GM18498 (cell line): ENCODE data around the gene SMPD1.

Source experiments
- ATAC-seq: cut with Tn5 transposase; IDR thresholded peaks from one replicate; pipeline ENCODE4 v1.9.1; 2021; ENCODE audit warnings: mild to moderate bottlenecking, moderate library complexity; ENCODE audit not compliant: unreplicated experiment

The SMPD1 gene

DNA sequence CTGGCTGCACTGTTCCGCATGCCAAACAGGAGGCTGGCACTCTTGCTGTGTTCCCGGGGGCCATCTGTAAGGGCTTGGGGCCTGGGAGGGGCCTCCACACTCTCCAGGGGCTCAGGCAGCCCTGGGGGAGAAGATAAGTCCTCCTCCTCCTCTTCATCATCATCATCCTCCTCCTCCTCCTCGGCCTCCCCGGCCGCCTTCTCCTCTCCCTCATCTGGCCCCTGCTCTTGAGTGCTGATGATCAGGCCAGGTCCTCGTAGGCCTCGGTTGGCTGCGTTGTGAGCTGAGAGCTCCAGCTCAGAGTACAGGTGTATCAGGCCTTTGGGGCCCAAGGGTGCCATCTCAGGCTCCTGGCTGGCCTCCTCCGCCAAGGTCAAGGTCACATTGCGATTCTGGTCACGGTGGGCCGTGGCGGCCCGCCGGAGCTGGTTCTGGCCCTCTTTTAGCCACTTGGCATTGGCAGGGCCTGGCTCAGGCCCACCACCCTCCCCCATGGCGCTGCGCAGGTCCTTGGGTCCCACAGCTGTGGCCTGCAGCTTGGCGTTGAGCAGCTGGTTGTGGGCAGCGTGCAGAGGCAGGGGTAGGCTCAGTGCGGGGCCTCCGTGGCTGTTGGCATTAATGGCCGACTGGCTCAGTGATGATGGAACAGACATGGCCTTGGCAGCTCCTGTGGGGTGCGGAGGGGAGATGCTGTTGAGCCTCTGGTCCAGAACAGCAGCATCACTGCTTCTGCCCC lies 20.6 kb downstream of the SMPD1 start:
- no peak for ATAC-seq

DNA sequence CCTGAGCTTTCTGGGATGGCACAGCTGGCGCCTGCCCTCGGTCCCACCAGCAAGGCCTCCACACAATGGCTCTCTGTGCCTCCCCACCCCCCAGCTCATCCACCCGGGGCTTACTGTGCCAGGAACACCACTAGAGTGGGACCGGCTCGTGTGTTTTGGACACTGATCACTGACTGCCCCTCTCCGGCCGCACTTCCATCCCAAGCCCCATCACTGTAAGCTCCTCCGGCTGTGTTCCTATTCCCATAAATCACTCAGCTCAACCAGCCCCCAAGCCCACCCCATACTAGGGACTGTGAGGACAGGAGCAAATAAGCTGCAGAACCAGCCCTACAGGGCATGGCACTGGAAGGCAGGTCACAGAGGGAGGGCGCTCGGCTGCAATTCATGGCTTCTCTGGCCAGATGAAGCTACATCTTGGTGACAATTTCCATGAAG lies 21.3 kb downstream of the SMPD1 start:
- no peak for ATAC-seq

DNA sequence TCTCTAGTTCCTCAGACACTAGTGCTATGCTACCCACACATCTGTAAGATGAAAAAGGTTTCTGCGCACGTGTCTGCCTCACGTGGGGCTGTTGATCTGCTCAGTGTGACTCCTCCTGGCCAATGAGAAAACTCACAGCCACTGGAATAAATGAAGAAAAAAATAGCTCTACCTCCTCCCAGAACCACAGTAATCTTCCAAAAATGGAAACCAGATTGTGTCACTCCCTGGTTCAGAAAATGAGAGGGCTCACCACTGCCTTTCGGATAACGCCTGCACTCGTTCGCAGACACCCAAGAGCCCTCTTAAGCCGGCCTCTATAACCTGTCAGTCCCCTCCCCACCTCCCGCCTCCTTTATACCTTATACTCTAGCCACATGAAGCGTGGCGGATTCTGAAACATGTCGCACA lies 23.5 kb downstream of the SMPD1 start:
- no peak for ATAC-seq

DNA sequence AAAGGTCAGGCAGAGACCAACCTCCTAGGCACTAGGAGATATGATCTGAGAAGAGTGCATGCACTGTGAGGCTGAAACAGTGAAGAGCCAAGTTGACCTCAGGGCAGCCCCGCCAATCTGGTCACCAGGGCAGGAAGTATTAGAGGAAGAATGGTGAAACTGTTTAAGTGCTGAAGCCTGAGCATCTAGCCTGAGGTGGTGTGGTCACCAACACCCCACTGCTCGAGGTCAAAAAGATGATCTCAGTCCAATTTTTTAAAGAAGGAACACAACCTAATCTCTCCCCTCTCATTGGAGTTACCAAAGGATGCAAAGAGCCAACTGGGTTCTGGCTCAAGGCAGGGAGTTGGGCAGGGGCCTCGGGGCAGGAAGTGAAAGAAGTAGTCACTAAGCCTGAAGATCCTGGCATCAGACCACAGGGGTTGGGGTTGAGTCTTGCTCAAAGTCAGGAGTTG lies 24.6 kb downstream of the SMPD1 start:
- peak; percentile 44 for ATAC-seq

DNA sequence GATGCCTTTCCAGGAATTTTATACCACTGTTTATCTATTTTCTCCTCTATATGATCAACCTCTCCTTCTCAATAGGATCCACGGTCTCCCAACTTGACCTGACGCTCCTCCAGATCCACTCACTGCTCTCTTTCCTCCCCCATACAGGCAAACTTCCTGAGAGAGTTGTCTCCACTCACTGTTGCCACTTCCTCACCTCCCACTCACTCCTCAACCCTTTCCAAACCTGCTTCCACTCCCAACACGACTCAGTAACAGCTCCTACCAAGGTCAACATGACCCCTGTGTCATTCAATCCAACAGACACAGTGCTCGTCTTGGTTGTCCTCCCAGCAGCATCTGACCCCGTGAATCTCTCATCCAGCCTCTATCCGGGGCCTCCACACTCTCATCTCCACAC lies 25.5 kb downstream of the SMPD1 start:
- ATAC-seq: no peak

DNA sequence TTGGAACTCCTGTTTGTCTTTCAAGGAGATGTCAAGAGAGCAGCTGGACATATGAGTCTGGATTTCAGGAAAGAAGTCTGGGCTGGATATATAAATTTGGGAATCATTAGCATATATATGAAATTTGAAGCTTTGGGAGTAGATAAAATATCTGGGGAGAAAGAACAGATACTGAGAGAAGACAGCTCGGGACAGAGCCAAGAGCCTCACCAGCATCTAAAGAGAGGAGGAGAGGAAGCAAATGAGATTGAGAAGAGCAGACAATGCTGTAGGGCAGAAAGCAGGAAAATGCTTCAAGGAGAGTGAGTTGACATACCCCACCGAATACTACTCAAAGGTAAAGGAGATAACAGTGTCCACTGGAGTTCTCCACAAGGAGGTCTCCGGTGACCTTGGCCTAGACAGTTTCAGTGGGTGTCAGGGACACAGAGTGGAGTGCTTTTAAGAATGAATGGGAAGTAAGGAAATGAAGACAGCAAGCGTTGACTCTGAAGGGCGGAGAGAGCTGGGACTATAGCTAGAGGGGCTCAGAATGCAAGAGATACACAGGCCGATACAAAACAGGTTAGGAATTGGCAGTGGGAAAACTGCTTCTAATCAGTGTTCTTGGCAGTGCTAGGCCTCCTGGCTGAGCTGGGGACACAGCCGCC lies 27.8 kb downstream of the SMPD1 start:
- ATAC-seq: no peak

DNA sequence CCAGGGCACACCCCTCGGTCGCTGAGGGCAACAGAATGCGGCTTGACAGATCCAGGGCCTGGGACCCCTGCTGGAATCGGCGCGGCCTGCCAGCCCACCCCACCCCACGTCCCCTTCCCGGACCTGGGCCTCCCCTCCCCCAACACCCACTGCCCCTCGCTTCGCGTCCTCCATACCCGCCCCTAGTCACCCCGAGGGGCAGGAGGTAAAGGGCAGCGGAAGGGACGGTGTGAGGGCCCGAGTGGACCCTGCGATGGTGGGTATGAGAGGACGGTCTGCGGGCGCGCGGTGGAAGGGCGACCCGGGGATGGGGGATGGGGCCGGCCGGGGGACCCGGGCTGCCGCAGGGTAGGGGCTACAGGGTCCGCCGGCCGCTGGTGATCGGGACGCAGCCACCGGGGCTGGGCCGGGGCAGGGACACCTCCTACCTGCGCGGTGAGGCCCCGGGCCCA lies 28.3 kb downstream of the SMPD1 start:
- no peak for ATAC-seq

DNA sequence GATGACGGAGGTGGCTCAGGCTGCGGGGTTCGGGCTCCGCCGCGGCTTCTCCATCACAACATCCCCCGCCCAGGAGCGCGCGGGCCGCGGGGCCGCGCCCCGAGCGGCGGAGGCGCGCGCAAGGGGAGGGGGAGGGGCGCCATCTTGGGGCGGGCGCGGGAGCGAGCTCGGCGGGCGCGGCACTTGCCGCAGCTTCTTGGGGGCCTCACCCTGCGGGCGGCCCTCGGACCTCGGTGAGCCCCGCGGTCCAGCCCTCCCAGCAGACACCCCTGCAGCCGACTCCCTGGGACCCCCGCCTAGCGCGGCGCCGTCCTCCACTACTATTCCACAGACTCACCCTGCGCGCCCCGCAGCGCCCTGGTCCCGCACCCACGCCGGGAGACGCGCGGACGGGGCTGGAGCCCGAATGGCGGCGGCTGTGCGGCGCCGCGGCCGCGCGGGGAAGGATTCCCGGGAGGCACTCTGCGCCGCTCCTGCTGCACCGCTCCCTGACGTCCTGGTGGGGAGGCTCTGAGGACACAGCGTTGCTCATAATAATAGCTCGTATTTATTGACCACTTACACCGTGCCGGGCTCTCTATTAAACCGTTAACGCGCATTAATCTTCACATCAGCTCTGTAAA lies 28.8 kb downstream of the SMPD1 start, which contains the start of gene APBB1:
Gene APBB1, minus strand, starts transcription at position 86 of the 623 bp plus-strand sequence. CDS start 7,747 bp downstream, outside the sequence.
- peak; percentile 47 for ATAC-seq

DNA sequence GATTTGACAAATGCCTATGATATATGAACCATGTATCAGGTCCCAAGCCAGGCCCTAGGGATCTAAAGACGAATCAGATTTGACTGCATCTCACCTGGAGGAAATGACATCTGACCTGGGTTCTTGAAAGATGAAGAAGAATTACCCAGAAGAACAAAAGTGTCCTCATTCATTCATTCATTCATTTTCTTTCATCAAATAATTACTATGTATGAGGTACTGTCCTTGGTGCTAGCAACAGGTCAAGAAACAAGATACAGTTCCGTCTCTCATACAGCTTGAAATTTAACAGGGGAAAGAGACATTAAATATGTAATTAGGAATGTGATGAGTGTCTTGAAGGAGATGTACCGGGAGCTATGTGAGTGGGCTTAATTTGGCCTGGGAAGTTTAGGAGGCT lies 30.4 kb downstream of the SMPD1 start:
- no peak for ATAC-seq

DNA sequence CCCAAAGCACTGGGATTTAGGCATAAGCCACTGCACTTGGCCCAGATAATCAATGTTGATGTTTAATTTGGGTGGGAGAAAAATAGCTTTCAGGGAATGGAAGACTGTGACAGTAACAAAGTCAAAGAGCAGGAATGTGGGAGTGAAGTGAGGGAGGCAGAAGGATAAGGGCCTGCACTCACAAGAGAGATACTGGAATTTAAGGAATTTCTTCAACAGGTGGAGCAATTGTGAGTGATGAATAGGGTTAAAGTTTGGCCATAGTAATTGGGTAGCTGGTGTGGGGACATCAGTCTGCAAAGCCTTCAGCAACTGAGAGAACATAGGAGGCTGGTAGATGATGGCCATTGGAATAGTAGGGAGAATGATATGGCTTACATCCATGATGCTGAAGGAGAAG lies 37.2 kb downstream of the SMPD1 start:
- no peak for ATAC-seq

DNA sequence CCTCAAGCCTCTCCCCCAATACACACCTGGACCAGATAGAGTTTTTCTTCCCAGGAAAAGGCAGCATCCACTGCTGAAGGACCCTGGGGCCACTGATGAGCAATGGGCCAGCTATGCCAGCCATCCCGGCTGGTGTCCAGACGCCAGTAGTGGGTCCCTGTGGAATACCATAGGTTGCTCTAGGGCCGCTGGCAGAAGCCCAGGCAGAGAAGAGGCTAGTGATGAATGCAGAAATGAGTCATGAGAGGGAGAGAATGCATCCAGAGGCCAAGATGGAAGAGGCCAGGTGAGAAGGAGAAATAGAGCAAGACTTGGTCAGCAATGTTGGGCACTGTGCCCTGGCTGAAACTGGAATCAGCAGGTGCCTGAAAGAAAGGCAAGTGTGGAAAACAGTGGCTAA lies 41.6 kb downstream of the SMPD1 start:
- ATAC-seq: no peak

DNA sequence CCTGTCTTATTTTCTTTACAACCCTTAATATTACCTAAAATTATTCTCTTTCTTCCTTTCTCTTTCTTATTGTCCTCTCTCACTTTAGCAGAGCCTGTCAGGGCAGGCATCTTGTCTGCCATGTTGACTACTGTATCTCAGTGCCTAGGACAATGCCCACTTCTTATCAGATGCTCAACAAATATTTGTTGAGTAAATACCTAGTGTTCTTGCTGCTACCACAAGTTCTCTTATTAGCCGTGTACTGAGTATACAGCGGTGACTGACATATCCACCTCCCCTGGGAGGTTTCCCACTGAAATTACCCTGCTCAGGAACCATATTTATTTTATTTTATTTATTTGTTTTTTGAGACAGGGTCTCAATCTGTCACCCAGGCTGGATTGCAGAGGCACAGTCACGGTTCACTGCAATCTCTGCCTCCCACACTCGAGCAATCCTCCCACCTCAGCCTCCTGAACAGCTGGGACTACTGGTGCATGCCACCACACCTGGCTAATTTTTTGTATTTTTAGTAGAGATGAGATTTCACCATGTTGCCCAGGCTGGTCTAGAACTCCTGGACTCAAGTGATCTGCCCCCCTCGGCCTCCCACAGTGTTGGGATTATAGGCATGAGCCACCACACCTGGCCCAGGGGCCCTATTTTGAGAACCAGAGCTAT lies 43.9 kb downstream of the SMPD1 start:
- peak; percentile 39 for ATAC-seq

DNA sequence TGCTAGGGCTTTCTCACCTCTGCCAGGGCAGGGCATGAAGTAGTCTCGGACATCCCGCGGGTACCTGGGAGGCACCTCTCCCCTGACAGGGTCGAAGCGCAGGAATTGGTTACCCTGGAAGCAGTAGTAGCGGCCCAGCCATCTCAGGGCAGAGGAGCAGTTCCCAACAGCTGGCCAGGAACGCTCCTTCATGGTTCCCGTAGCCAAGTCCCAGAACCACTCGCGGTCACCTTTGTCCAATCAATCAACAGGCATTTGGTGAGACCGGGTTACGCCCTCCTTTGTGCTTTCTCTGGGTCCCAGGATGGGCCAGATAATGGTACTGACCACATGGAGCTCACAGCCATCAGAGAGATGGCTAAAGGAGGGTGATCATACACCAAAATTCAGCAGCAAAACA lies 47.1 kb downstream of the SMPD1 start:
- no peak for ATAC-seq

DNA sequence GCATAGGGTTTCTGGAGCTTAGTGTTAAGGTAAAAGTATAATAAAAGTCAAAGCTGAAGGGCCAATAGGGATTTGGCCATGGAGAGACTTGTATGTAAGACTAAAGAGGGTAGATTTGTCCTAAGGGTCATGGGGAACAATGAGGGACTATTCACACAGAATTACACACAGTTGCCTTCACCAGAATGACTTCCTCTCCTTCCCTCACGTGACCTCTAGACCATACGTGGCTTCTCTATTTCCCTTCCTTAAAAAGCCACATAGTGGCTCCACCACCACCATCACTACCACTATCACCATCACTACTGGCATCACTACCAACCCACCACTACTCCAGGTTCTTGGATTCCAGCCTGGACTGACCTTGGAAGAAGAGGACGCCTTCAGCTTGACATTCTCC lies 47.7 kb downstream of the SMPD1 start:
- ATAC-seq: no peak

DNA sequence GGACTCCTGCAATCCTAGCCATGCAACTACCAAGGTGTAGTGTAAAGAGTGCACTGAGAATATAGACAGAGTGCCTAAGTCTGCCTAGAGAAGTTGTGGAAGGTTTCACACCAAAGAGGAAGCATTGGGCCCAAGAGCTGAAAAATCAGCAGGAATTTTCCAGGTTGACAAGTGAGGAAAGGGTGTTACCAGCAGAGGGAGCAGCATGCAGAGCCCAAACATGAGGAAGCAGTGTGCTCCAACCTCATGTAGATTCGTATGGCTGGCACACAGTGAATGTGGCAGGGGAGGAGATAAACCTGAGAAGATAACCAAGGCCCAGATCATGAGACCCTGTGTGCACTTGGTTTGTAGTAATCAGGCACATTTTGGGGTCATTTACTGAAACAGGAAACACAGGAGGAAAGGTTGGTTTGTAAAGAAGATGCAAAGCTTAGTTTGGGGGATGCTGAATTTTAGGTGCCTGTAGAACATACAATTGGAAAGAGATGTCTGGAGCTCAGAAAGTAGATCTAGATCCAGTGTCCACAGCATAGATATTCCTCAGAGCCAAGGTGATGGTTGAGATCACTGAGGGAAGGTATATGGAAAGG lies 48.8 kb downstream of the SMPD1 start:
- ATAC-seq: no peak

DNA sequence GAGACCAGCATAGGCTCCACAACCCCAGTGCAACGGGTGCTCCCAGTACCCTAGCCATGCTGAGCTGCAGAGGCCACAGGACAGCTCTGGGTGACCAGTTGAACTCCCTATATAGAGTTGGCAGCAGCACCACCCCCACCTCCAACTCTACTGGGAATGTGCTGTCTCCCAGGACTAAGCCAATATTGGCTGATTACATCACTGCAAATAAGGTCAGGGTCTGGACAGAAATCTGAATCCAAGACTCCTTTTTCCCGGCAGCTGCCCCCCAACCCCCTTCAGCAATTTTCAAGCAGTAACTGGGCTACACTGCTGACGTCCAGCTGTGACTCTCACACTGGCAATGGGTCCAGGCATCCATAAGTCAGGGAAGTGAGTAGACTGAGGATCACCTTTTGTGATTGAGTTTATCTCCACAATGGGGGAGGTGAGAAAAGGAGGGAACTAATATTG lies 50.7 kb downstream of the SMPD1 start, which contains the start of gene HPX:
Gene HPX, minus strand, starts transcription at position 82 of the 453 bp plus-strand sequence. Its CDS starts 24 bp downstream, at position 58.
- no peak for ATAC-seq

DNA sequence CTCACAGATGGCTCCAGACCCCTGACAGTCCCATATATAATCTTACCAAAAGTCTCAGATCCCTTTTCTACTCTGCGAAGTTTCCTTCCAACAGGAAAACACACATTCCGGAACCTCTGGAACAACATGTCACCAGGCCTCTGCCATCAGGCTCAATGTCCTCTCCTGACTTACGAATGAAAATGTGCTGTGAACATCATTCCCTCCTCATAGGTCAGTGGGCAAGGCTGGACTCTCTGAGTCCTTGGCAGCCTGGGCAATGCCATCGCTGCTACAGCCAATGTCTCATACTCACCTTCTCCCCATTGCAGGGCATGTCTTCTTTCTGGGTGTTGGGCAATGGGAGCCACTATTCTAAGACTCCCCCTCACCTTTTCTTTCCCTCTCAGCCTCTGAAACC lies 52.2 kb downstream of the SMPD1 start:
- no peak for ATAC-seq

DNA sequence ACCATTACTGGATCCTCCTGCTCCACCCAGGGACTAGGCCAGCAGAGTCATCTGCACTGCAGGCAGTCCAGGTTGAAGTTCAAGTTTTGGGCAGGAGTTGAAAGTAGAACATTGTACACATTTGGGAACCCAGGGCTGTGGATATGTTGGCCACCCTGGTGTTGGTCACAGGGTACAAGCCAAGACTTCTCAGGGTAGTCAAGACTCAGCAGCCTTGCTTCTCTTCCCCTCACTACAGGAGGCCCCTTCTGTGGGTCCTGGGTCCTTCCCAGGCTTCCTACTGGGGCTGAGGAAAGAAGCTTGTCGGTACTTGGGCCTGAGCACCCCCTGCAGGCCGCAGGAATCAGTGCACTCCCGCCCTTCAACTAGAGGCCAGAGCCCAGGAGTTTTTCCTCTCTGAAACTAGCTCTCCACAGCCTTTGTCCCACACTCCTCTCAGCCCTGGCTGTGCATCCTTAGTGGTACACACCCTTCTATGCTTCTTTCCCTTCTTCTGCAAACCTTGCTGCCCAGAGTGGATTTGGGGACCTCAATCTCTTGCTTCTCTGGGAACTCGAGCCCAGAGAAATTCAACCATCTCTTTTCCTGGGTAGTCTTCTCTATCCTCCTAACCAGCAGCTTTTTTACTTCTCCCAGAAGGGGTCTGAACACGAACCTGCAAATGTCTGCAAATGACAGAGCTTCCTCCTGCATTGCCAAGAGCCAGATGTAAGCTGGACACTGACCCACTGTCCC lies 53.2 kb downstream of the SMPD1 start:
- ATAC-seq: peak; percentile 76
